ENCODE results near the gene MAGEL2. TPM values are rescaled to one million over a fixed set of nuclear protein-coding genes. Genes with fewer than 3 reads are reported as not detected.

Gene MAGEL2
- total RNA-seq, 1 experiment from 2014 or later, result not detected

DNA sequence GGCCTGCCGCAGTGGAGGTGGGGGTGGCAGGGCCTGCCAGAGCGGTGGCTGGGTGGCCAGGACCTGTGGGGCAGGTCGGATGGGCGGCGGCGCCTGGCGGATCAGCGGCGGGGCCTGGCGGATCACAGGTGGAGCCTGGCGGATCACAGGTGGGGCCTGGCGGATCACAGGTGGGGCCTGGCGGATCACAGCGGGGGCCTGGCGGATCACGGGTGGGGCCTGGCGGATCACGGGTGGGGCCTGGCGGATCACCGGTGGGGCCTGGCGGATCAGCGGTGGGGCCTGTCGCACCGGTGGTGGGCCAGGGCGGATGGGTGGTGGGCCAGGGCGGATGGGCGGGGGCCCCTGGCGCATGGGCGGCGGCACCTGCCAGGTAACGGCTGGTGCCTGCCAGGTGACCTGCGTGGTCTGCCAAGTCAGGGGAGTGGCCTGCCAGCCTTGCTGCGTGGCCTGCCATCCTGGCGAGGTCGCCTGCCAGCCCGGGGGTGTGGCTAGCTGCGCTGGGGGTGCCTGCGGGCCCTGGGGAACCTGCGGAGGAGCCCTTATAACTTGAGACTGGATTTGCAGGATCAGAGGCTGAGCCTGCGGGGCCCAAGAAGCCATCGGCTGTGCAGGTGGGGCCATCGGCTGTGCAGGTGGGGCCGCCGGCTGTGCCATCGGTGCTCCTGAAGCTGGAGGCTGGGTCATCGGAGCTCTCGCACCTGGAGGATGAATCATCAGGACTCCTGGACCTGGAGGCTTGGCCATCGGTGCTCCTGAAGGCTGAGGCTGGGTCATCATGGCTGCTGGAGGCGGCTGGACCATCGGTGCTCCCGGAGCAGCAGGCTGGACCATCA is 1.3 kb downstream of the MAGEL2 start:
- intact Hi-C loops (cut with micrococcal nuclease; ENCODE audit: unreplicated experiment), result loop anchor here (10.0 kb wide), 1 partner anchor 208 kb away; no protein-coding TSS in a partner anchor
- H3K27ac ChIP-seq (ENCODE audit: low read depth, low read length, poor library complexity, severe bottlenecking), result no peak overlapping the region
- no peak overlapping the region for H3K4me3 ChIP-seq (ENCODE audit: low read depth, low read length, poor library complexity, severe bottlenecking)
- ChIA-PET CTCF (no interaction called here), POLR2A (ENCODE audit: low non-redundant PET) (no interaction called here)
- no TSS peak for BruUV-seq (replicated peaks)
- no peaks in the 10 kb centered on the region for H3K36me3 ChIP-seq (ENCODE audit: insufficient read depth, low read length, poor library complexity, severe bottlenecking)
- no peak for DNase-seq (ENCODE audit: low spot score)
- peaks cover 4% of the 10 kb centered on the region for H3K9me3 ChIP-seq (ENCODE audit: low read depth, low read length, poor library complexity, severe bottlenecking)
- H3K27me3 ChIP-seq (replicated peaks; ENCODE audit: insufficient read depth, low read depth, low read length, poor library complexity), result no peaks in the 10 kb centered on the region
- no peak for TF ChIP-seq EZH2 (IDR thresholded peaks at IDR 0.05; ENCODE audit: borderline replicate concordance, low read depth, low read length, poor library complexity, severe bottlenecking)
- TF ChIP-seq, protein P1, sequence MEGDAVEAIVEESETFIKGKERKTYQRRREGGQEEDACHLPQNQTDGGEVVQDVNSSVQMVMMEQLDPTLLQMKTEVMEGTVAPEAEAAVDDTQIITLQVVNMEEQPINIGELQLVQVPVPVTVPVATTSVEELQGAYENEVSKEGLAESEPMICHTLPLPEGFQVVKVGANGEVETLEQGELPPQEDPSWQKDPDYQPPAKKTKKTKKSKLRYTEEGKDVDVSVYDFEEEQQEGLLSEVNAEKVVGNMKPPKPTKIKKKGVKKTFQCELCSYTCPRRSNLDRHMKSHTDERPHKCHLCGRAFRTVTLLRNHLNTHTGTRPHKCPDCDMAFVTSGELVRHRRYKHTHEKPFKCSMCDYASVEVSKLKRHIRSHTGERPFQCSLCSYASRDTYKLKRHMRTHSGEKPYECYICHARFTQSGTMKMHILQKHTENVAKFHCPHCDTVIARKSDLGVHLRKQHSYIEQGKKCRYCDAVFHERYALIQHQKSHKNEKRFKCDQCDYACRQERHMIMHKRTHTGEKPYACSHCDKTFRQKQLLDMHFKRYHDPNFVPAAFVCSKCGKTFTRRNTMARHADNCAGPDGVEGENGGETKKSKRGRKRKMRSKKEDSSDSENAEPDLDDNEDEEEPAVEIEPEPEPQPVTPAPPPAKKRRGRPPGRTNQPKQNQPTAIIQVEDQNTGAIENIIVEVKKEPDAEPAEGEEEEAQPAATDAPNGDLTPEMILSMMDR (conservative IDR thresholded peaks at IDR 0.05; ENCODE audit: low read depth, low read length), result no peak
- H3K4me1 ChIP-seq (ENCODE audit: insufficient read depth, low read length, poor library complexity, severe bottlenecking), result no peaks in the 10 kb centered on the region

- Histone ChIP-seq H3K9me3 (ENCODE audit: low read depth, low read length, poor library complexity, severe bottlenecking) (peaks cover 4% of the 10 kb centered on the region), H3K27me3 (replicated peaks; ENCODE audit: insufficient read depth, low read depth, low read length, poor library complexity) (no peaks in the 10 kb centered on the region), H3K4me3 (ENCODE audit: low read depth, low read length, poor library complexity, severe bottlenecking) (no peak overlapping the region), H3K36me3 (ENCODE audit: insufficient read depth, low read length, poor library complexity, severe bottlenecking) (no peaks in the 10 kb centered on the region), H3K27ac (ENCODE audit: low read depth, low read length, poor library complexity, severe bottlenecking) (no peak overlapping the region), H3K4me1 (ENCODE audit: insufficient read depth, low read length, poor library complexity, severe bottlenecking) (no peaks in the 10 kb centered on the region)
- intact Hi-C loops (cut with micrococcal nuclease; ENCODE audit: unreplicated experiment), result loop anchor here (10.0 kb wide), 1 partner anchor 209 kb away; no protein-coding TSS in a partner anchor
- POLR2A ChIA-PET (ENCODE audit: low non-redundant PET), result no interaction called here
- BruUV-seq (replicated peaks), result no TSS peak
- DNase-seq (ENCODE audit: low spot score), result no peak
- no peak for TF ChIP-seq EZH2 (IDR thresholded peaks at IDR 0.05; ENCODE audit: borderline replicate concordance, low read depth, low read length, poor library complexity, severe bottlenecking)
- TF ChIP-seq, protein P1 (conservative IDR thresholded peaks at IDR 0.05; ENCODE audit: low read depth, low read length), result no peak
- CTCF ChIA-PET, result no interaction called here
These were observed 2.1 kb downstream of the MAGEL2 start for GRCh38 chr15:23645371-23646164.

DNA sequence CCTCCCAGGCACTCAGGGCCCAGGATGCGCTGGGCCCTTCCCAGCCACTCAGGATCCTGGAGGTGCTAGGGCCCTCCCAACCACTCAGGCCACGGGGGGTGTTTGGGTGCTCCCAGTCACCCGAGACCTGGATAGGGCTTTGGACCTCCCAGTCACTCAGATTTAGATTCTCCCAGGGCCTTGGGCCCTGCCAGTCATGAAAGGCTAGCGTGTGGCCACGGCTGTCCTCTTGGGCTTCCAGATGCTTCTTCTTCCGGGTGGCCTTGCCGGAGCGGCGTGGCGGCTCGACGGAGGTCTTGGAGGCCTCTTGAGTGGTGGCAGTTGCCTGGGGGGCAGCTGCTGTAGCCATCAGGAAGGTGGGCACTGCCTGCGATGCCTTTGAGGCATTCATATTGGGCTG is 2.8 kb downstream of the MAGEL2 start:
- intact Hi-C loops (cut with micrococcal nuclease; ENCODE audit: unreplicated experiment), result loop anchor here (5.0 to 10.0 kb wide), 2 partner anchors 210 to 1857 kb away; no protein-coding TSS in a partner anchor
- Histone ChIP-seq H3K36me3 (ENCODE audit: insufficient read depth, low read length, poor library complexity, severe bottlenecking) (no peaks in the 10 kb centered on the region), H3K9me3 (ENCODE audit: low read depth, low read length, poor library complexity, severe bottlenecking) (peaks cover 4% of the 10 kb centered on the region), H3K4me3 (ENCODE audit: low read depth, low read length, poor library complexity, severe bottlenecking) (no peak overlapping the region), H3K4me1 (ENCODE audit: insufficient read depth, low read length, poor library complexity, severe bottlenecking) (no peaks in the 10 kb centered on the region), H3K27ac (ENCODE audit: low read depth, low read length, poor library complexity, severe bottlenecking) (no peak overlapping the region), H3K27me3 (replicated peaks; ENCODE audit: insufficient read depth, low read depth, low read length, poor library complexity) (no peaks in the 10 kb centered on the region)
- no TSS peak for BruUV-seq (replicated peaks)
- ChIA-PET POLR2A (ENCODE audit: low non-redundant PET) (no interaction called here), CTCF (no interaction called here)
- DNase-seq (ENCODE audit: low spot score), result no peak
- TF ChIP-seq, protein P1 (conservative IDR thresholded peaks at IDR 0.05; ENCODE audit: low read depth, low read length), result no peak
- no peak for TF ChIP-seq EZH2 (IDR thresholded peaks at IDR 0.05; ENCODE audit: borderline replicate concordance, low read depth, low read length, poor library complexity, severe bottlenecking)

All from A673 (cell line).